Mammary epithelial cell (primary cell): ENCODE measurements around the gene SLC27A1.

Experiments used
- CTCF ChIP-seq, 2 donors: IDR thresholded peaks in 1 of 2; conservative IDR thresholded peaks in 1 of 2; 2 replicates each; pipeline ENCODE4 v1.5.1; 2011 to 2012; ENCODE audit warnings: inconsistent platforms in 2 of 2, low read length in 2 of 2, mild to moderate bottlenecking in 2 of 2, control low read depth in 1 of 2, low read depth in 1 of 2; ENCODE audit not compliant: insufficient read depth in 1 of 2; ENCODE audit errors: extremely low read depth in 1 of 2
- EZH2 ChIP-seq: IDR thresholded peaks from 2 replicates; pipeline ENCODE4 v1.6.1; 2012; ENCODE audit warnings: low read length, inconsistent platforms, borderline replicate concordance

- no peak for TF ChIP-seq CTCF (conservative IDR thresholded peaks at IDR 0.05 in 1 of 2, IDR thresholded peaks at IDR 0.05 in 1 of 2; ENCODE audit: extremely low read depth in 1 of 2, insufficient read depth in 1 of 2, low read depth in 1 of 2, low read length in 2 of 2)
- TF ChIP-seq EZH2 = no peak
These were observed 16.4 kb downstream of the SLC27A1 start for GRCh38 chr19:17486545-17487240.
